Nephron (organoid): ENCODE measurements around the gene CCDC34.

Experiments used
- H3K27ac Mint-ChIP-seq, 3 experiments: 2 replicates each; pipeline ENCODE4 v1.8.0; 2020; ENCODE audit warnings: mixed read lengths in 3 of 3, mild to moderate bottlenecking in 2 of 3, moderate library complexity in 1 of 3
- H3K27me3 Mint-ChIP-seq: 2 replicates; pipeline ENCODE4 v1.8.0; 2021; ENCODE audit warnings: low read depth, mild to moderate bottlenecking, moderate library complexity, mixed read lengths
- H3K36me3 Mint-ChIP-seq: 2 replicates; pipeline ENCODE4 v1.8.0; 2020; ENCODE audit warnings: low read depth, mixed read lengths
- H3K4me1 Mint-ChIP-seq: 2 replicates; pipeline ENCODE4 v1.8.0; 2020; ENCODE audit warnings: mixed read lengths
- H3K4me3 Mint-ChIP-seq, 3 experiments: 2 replicates each; pipeline ENCODE4 v1.8.0; 2020; ENCODE audit warnings: mild to moderate bottlenecking in 3 of 3, mixed read lengths in 3 of 3, moderate library complexity in 2 of 3
- H3K9me3 Mint-ChIP-seq: 2 replicates; pipeline ENCODE4 v1.8.0; 2020; ENCODE audit warnings: mixed read lengths
- CTCF ChIP-seq, 3 experiments: fragments of 200-600 bp; sonication (generic); IDR thresholded peaks; one replicate each; pipeline ENCODE4 v1.5.0; 2021; ENCODE audit warnings: antibody characterized with exemption in 3 of 3; ENCODE audit not compliant: unreplicated experiment in 3 of 3

The CCDC34 gene

DNA sequence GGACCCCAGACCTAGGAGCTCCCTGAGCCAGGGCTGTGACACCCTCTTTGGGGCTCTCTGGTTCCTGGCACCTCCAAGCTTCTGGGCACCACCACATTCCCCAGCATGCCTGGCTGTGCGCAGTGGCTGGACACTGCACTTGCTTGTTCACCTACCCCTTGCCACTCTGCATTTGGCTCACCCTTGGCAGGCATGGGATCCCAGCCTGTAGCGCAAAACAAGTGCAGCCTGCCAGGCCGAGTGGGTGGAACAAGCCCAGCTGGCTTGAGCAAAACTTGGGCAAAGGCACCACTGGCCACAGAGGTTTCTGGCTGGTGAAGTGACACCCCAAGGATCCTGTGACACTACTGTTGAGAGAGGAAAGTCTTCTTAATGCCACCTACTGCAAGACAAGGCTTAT is 57.3 kb downstream of the CCDC34 start:
- Mint-ChIP-seq H3K27me3 (no peaks in the 10 kb centered on the region), H3K4me1 (peaks cover 21% of the 10 kb centered on the region), H3K4me3 (no peak overlapping the region), H3K36me3 (no peaks in the 10 kb centered on the region), H3K27ac (no peak overlapping the region), H3K9me3 (peaks cover 7% of the 10 kb centered on the region)
- no peak for TF ChIP-seq CTCF (IDR thresholded peaks at IDR 0.05; ENCODE audit: unreplicated experiment in 3 of 3)

DNA sequence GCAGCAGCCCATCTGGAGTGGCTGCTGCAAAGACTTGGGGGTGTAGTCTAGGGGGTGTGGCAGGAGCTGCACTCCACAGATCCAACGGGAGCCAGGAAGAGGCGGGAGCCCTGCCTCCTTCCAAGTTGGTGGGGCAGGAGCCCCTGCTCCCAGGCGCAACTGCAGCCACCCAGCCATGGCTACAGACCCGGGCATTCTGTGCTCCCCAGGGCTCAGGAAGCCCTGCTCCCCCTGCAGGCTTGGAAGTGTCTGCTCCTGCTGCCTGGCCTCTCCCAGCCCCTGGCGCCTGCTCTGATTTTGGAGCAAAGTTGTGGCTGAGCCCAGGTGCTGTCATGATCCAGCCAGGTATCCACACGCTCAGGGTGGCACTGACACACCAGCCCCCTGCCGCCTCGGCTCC is 58.5 kb downstream of the CCDC34 start:
- Mint-ChIP-seq H3K9me3 (peaks cover 10% of the 10 kb centered on the region), H3K27ac (no peak overlapping the region), H3K4me1 (peaks cover 19% of the 10 kb centered on the region), H3K36me3 (no peaks in the 10 kb centered on the region), H3K4me3 (no peak overlapping the region), H3K27me3 (no peaks in the 10 kb centered on the region)
- no peak for TF ChIP-seq CTCF (IDR thresholded peaks at IDR 0.05; ENCODE audit: unreplicated experiment in 3 of 3)

GRCh38 chr11:27303903-27304302 is 59.1 kb downstream of the CCDC34 start:
- Mint-ChIP-seq H3K4me3 (no peak overlapping the region), H3K4me1 (peaks cover 13% of the 10 kb centered on the region), H3K9me3 (peaks cover 10% of the 10 kb centered on the region), H3K36me3 (no peaks in the 10 kb centered on the region), H3K27me3 (no peaks in the 10 kb centered on the region), H3K27ac (no peak overlapping the region)
- no peak for TF ChIP-seq CTCF (IDR thresholded peaks at IDR 0.05; ENCODE audit: unreplicated experiment in 3 of 3)

GRCh38 chr11:27300974-27301373 is 62.0 kb downstream of the CCDC34 start:
- Mint-ChIP-seq H3K4me3 (no peak overlapping the region), H3K27me3 (no peaks in the 10 kb centered on the region), H3K36me3 (no peaks in the 10 kb centered on the region), H3K9me3 (peaks cover 7% of the 10 kb centered on the region), H3K27ac (peak overlapping the region in 1 of 3 experiments; percentile 30), H3K4me1 (peaks cover 12% of the 10 kb centered on the region)
- TF ChIP-seq CTCF (IDR thresholded peaks at IDR 0.05; ENCODE audit: unreplicated experiment in 3 of 3), result no peak

DNA sequence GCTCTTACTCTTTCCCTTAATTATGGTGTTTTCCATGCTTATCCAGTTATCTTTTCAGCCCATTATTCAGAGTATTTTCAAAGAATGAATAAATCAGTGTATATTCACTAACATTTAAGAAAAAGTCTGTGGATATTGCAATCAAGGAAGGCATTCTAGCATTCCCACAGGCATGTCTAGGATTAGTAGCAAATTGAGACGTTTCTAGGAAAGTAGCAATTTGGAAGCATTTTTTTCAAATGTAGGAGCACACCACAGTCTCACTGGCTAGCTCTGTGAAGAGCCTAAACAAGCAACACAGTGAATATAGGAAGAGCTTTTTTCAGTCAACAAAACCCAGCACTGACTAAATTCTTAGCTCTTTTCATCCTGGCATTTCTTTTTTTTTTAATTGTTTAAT is 65.4 kb downstream of the CCDC34 start:
- Mint-ChIP-seq H3K36me3 (peaks cover 7% of the 10 kb centered on the region), H3K27me3 (no peaks in the 10 kb centered on the region), H3K4me3 (no peak overlapping the region), H3K9me3 (peaks cover 8% of the 10 kb centered on the region), H3K27ac (no peak overlapping the region), H3K4me1 (peaks cover 33% of the 10 kb centered on the region)
- no peak for TF ChIP-seq CTCF (IDR thresholded peaks at IDR 0.05; ENCODE audit: unreplicated experiment in 3 of 3)

DNA sequence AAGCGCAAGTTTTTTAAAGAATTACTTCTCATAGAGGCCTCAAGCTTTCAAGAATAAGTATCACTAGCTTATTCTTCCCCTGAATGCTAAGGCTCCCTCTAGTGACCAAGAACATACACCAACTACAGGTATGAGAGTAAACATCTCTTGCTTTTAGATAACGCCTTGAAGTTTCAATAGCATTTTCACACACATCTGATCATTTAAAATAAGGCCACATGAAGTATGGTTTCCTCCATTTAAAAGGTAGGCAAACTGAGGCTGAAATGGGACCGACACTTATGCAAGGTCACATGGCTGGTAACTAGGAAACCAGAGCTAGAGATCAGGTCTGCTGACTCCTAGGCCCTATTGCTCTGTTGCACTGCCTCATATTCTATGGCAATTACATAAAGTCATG is 66.5 kb downstream of the CCDC34 start:
- peaks cover 13% of the 10 kb centered on the region for H3K9me3 Mint-ChIP-seq
- H3K27me3 Mint-ChIP-seq, result no peaks in the 10 kb centered on the region
- H3K4me1 Mint-ChIP-seq, result peaks cover 36% of the 10 kb centered on the region
- H3K27ac Mint-ChIP-seq, result peak overlapping the region in 1 of 3 experiments; percentile 26
- TF ChIP-seq CTCF (IDR thresholded peaks at IDR 0.05; ENCODE audit: unreplicated experiment in 3 of 3), result peak; percentile 53 to 67 (median 55)
- H3K4me3 Mint-ChIP-seq, result no peak overlapping the region
- peaks cover 16% of the 10 kb centered on the region for H3K36me3 Mint-ChIP-seq
